ACHN (cell line): ENCODE results near the gene PPIA.

ENCODE experiments used
- DNase-seq: peaks from one replicate; pipeline ENCODE4 v3.0.0-alpha.2; 2015
- in situ Hi-C: cut with HindIII; loops from 2 replicates; pipeline ENCODE4 v1.10.0; 2017; ENCODE audit warnings: low sequenced_read_pairs, low pct_ligation_motif_present, low pct_unique_long_range_greater_than_20kb

The PPIA gene

DNA sequence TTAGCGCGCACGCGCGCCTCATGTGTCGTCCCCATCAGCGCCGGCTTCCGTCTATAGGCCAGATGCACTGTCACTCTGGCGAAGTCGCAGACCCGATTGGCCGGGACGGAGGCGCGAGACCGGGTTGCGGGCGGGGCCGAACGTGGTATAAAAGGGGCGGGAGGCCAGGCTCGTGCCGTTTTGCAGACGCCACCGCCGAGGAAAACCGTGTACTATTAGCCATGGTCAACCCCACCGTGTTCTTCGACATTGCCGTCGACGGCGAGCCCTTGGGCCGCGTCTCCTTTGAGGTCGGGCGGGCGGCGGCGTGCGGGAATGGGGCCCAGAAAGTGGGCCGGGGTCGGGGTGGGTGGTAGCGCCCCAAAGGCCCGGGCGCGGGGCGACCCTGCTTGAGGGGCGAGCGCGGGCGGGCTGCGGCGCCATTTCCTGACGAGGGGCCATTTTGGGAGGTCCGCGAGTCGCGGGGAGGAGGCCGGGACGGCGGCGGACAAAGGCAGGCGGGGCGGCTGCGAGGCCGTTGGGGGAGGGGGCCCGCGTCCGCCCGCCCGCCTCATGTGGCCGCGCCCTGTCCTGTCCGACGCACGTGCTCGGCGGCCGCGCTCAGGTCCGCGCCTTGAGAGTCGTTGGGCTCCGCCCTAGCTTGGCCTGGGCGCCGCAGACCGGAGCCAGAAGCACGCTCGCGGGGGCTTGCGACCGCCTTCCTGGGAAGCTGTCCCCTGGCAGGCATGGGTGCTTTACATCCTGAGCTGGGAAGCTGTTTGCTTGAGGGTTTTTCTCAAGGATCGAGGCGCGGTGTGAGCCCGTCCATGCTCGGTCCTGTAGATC, at the start of gene PPIA:
Gene PPIA (plus strand): TSS at position 178 of the 825 bp plus-strand sequence. CDS start 44 bp downstream, at position 222.
- DNase-seq, result peak; percentile 100
- in situ Hi-C loops, result no loop called here

DNA sequence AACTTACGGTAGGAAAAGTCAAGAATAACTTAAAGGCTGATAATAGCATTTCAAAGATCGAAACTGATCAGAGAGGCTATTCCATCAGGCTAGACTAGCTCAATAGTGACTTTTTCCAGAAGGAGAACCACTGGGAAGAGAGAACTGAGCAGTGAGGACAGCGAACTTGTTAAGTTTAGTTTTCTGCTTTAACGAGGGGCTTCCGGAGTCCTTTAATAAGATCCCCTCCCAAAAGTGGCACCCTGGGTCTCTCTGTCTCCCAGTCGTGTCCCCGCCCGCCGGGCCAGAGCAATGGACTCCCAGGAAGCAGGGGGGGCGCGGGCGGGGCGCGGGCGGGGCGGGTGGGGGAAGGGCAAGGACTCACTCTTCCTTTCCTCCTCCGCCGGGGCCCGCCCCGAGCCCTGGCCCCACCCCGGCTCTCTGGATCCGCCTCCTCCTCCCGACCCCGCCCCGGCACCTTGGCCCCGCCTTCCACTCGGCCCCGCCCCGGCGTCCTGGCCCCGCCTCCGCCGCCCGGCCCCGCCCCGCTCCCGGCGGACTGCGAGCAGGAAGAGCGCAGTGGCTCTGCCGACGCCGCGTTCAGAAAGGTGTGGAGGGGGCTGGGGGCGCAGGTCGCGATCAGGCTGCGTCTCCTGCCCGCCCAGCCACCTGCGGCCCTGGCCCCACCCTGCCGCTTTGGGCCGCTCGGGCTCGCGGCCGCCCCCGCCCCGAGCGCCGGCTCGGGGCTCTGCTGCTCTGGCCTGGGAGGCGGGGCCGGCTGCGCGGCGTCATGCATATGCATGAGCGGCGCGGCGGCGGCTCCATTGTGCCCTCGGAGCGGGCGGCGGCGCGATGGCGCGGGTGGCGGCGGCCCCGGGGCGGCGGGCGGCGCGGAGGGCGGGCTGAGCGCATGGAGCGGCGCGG, 48.2 kb upstream of the PPIA start, which contains the start of gene ZMIZ2:
Gene ZMIZ2 (plus strand): TSS at position 803 of the 903 bp plus-strand sequence. CDS start 7,403 bp downstream, outside the sequence.
- in situ Hi-C loops, result no loop called here
- peak; percentile 91 for DNase-seq

DNA sequence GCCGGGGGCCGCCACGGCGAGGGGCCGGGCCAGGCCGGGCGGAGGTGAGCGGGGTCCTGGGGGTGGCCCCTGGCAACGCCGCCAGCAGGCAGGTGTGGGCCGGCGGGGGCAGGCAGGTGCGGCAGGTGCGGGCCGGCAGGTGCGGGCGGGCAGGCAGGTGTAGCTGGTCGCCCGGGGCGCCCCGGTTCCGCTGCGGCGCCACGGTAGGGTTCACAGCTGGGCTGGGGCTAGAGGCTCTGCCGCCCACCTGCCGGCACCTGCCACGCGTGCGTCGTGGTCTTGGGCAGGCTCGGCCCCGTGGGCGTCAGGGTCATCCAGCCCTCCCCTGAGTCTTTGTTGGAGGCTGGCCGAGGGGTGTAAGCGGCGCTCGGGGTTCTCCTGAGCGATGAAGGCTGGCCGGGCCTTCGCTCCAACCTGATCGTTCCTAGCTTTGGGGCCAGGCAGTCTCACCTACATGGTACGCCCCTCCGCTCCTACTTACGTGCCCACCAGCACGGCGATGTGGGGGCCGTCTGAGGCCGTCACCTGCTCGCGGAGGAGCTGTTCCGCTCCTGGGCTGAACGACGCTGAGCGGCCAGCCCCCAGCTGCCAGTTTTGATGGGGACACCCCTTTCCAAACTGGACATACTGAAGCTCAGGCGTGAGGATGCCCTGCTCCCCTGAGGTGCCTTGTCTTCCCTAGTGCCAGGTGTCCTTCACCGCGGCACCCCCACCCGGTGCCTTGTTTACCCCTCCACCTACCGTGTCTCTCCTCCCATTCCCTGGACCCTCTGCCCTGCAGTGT, 47.3 kb upstream of the PPIA start:
- in situ Hi-C loops, result no loop called here
- DNase-seq, result peak; percentile 27

DNA sequence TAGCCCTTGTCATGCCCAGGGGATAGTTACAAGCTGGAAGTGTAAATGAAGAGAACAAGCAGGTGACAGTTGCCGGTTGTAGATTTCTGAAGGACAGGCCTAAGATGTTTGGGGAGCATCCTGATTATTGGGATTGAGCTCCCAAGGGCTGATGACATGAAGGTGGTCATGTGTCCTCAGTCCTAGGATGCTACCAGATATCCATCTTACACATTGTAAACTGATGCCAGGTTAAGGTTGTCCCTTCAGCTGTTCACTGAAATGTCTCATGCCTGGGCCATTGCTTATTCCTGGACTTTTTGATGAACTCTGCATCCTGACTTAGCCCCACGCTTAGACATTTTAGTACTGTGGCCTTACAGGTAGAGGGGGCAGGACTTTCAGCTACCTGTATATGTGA, 46.5 kb upstream of the PPIA start:
- in situ Hi-C loops, result no loop called here
- DNase-seq, result no peak

DNA sequence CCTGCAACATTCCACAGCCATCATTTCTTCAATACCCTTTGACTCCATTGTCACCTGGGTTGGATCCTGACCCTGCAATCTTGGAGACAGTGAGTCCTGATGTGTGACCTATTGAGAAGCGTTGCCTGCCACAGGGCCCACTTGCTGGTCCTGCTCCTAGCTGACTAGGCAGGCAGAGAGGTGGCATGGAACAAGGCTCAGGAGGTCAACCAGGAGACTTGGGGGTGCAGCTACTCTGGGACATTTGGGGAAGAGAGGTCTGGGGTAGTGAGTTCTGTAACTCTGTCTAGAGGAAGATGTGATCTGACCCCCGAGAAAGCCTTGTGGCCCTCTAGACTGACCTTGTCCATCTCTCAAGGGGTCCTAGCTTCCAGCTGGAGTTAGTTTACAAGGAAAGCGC, 46.1 kb upstream of the PPIA start:
- DNase-seq, result no peak

DNA sequence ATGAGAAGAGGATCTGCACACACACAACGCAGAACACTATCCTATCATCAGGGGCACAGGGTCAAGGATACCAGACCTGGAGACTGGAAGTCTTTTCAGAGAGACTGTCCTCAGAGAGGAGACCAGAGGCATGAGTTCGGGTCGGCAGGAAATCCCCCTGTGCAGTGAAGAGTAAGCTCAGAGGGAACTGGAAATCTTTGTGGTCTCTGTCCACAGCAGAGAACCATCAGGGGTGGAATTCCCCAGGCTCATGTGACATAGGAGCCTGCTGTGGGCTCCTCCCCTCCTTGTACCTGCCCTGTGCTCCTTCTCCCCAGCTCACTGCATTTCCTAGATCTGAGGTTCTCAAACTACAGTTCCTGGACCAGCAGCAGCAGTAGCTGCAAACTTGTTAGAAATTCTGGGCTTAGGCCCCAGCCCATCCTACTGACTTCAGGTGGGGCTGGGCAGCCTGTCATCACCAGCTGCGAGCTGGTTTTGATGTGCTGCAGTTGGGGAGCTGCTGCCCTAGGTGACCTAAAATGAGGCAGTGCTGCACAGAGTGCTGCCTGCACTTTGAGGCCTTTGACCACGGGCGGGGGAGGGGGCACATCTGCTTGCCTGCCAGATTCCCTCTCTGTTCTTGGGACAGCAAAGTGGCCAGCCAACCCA, 45.4 kb upstream of the PPIA start:
- in situ Hi-C loops, result no loop called here

More for the DNA sequence above, 46.1 kb upstream of the PPIA start:
- in situ Hi-C loops, result no loop called here

DNA sequence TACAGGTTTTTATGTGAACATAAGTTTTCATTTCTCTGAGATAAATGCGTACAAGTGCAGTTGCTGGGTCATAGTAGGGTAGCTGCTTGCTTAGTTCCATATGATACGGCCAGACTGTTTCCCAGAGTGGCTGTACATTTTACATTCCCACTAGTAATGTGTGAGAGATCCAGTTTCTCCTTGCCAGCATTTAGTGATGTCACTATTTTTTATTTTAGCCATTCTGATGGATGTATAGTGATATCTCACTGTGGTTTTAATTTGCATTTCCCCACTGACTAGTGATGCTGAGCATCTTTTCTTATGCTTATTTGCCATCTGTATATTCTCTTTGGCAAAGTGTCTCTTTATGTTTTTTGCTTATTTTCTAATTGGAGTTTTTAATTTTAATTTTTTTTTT, 43.7 kb upstream of the PPIA start:
- in situ Hi-C loops, result no loop called here
- no peak for DNase-seq

More for the DNA sequence above, 45.4 kb upstream of the PPIA start:
- DNase-seq, result peak; percentile 34

DNA sequence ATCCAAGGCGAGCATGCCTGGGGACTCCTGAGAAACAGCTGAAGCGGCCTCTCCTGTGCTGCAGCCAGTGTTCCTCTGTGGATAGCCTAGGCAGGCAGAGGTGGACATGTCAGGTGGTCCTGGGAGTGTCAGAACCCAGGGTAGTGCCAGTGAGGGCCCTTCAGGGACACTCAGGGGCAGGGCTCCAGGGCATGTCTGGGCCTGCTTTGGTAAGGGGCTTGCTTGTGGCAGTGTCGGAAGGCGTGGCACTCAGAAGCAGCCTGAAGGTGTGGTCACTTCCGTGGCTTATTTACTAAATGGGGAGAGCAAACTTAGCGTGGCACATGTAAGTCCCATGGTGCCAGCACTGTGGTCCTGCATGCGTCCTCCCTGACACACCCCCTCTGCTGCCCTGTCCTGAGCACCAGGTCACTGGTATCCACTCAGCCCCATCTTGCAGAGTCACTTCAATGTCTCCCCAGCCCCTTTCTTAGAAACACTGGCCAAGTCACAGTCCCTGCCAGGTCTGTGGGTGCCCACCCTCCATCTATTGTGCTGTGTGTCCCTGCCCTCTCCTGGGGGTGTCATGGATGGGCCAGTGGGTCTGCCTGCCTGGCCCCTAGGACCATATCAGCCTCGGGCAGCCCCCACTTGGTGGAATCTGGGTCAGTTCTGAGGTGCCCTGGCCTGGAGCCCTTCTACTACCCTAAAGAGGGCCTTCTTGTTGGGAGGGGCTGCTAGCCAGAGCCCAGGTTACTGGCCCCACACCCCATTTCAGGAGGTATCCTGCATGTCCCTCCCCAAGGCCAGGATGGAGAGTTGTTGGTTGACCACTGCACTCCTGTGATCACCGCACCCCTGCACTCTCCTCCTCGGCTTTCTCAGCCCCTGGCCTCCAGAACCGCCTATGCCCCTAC, 41.4 kb upstream of the PPIA start:
- in situ Hi-C loops, result no loop called here
- no peak for DNase-seq

DNA sequence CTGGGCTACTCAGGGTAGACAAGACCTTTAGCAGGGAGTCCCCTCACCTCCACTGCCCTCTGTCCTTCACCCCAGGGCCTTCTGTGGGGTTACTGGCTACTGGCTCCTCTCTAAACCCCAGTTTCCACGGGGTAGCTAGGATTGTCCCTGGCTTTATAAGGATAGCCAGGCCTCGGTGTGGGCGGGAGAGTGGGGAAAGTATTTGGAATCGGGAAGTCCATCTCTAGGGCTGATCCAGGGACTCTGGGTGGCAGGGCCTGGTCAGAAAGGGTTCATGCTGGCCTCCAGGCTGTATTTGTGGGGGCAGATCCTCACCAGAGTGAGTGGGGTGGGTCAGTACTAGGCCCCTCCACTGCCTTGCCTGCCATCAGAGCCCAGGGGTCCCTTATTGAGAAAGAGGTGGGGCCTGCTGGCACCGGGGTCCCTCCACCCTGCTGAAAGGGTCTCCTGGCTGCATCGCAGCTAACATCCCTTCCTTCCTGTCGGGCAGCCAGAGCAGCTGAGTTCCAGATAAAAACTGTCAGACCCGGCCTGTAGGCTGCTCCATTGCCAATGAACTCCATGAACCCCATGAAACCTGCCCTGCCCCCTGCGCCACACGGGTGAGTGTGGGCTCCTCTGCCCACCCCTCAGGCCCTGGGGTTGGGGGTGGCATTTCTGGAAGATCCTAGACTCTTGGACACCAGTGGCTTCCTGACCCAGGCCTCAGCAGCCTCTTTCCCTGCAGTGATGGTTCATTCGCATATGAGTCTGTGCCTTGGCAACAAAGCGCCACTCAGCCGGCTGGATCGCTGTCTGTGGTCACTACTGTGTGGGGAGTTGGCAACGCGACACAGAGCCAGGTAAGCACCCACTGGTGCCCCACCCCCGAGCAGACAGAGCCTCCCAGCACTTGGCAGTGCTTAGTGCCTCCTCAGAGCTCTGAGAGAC, 40.5 kb upstream of the PPIA start:
- DNase-seq, result no peak
- in situ Hi-C loops, result no loop called here

DNA sequence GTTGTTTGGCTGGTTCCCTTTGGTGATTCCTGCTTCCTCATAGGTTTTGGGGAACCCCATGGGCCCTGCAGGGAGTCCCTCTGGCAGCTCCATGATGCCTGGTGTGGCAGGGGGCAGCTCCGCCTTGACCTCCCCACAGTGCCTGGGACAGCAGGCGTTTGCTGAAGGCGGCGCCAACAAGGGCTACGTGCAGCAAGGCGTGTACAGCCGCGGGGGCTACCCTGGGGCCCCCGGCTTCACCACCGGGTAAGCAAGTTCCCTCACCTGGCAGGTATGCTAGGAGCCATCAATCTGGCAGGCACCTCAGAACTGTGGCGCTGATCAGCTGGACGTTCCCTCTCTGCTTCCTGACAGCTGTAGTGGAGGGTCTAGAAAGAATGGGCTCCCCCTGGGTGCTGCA, 39.6 kb upstream of the PPIA start:
- no peak for DNase-seq
- in situ Hi-C loops, result no loop called here

DNA sequence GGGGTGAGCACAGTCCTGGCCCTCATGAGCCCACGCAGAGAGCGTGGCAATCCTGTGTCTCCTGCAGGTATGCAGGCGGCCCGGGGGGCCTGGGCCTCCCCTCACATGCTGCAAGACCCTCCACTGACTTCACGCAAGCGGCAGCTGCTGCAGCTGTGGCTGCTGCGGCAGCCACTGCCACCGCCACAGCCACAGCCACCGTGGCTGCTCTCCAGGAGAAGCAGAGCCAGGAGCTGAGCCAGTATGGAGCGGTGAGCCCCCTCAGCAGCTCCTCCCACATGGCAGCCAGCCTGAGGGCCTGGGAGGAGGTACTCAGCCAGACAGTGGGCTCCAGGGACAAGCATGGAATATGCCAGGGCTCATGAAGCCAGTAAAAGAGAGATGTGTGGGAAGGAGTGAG, 39.2 kb upstream of the PPIA start:
- DNase-seq, result no peak
- in situ Hi-C loops, result no loop called here

DNA sequence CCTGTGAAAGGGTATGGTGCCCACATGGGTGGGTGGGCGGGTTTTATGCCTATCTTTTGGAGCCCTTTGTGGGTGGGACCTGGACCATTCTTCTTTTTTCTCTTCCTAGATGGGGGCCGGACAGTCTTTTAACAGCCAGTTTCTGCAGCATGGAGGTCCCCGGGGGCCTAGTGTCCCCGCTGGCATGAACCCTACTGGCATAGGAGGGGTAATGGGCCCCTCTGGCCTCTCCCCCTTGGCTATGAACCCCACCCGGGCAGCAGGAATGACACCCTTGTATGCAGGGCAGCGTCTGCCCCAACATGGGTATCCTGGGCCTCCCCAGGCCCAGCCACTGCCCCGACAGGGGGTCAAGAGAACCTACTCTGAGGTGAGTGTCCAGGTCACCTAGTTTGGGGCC, 38.7 kb upstream of the PPIA start:
- no peak for DNase-seq
- in situ Hi-C loops, result no loop called here

DNA sequence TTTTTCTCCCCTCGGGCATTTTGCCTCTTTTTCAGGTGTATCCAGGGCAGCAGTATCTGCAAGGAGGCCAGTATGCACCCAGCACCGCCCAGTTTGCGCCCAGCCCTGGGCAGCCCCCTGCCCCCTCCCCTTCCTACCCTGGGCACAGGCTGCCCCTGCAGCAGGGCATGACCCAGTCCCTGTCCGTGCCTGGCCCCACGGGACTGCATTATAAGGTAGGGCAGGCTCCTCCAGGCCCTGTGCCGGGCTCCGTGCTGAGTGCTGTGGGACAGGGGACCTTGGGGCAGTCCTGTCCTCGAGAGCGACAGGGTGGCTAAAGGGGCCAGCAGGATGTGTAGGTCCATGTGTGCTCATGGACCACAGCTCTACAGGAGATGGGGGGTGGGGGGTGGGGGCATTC, 37.2 kb upstream of the PPIA start:
- DNase-seq, result no peak

DNA sequence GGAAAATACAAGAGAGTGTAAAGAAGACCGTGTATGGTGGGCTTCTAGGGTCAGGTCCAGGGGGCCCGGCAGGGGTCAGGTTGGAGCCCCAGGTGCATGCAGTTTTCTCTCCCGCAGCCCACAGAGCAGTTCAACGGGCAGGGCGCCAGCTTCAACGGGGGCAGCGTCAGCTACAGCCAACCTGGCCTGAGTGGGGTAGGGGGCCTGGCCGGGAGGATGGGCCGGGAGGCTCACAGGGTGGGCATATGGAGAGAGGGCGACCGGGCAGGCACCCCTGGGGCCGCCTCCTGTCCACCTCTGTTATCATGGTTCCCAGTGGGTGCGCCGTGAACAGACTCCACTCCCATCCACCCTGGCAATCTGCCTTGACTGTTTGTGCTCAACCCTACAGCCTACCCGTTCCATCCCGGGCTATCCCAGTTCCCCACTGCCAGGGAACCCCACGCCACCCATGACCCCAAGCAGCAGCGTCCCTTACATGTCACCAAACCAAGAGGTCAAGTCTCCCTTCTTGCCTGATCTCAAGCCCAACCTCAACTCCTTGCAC, 36.4 kb upstream of the PPIA start:
- DNase-seq, result no peak
- in situ Hi-C loops, result no loop called here

More for the DNA sequence above, 37.2 kb upstream of the PPIA start:
- in situ Hi-C loops, result no loop called here

DNA sequence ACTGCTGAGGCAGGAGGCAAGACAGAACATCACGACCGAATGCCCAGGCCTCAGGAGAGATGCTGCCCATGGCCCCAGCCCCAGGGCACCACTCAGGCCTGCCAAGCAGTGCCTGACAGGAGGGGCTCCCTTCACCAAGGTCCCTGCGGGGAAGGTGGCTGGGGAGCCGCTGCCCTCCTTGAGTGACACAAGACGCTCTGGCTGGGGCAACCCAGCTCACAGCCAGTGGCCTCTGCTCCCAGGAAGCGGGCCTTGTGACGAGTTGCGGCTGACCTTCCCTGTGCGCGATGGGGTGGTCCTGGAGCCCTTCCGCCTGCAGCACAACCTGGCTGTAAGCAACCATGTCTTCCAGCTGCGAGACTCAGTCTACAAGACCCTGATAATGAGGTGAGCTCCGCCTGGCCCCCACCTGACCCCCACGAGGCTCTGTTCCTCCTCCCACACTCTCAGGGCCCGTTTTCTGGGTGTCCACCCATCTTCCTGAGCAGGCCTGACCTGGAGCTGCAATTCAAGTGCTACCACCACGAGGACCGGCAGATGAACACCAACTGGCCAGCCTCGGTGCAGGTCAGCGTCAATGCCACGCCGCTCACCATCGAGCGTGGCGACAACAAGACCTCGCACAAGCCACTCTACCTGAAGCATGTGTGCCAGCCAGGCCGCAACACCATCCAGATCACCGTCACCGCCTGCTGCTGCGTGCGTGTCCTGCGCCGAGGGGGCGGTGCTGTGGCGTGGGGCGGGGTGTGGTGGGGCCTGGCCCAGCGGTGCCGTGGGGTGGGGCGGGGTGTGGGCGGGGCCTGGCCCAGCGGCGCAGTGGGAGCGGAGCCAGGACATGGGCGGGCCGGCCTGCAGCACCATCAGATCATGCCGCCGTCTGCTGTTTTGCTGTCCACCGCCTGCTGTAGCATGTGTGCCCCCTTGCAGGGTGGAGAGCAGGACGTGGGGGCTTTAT, 35.0 kb upstream of the PPIA start:
- DNase-seq, result no peak
- in situ Hi-C loops, result no loop called here
